ENCODE measurements around the gene DIAPH3.

The DIAPH3 gene

GRCh38 chr13:59672445-59672844 is 491.3 kb downstream of the DIAPH3 start:
- DNase-seq (ENCODE audit: low read depth): no peak

GRCh38 chr13:59671881-59672280 is 491.8 kb downstream of the DIAPH3 start:
- DNase-seq (ENCODE audit: low read depth): no peak

GRCh38 chr13:59666504-59666903 is 497.2 kb downstream of the DIAPH3 start:
- no peak for DNase-seq (ENCODE audit: low read depth)

- no peak for DNase-seq (ENCODE audit: low read depth)
Observed at GRCh38 chr13:59665732-59666131, 498.0 kb downstream of the DIAPH3 start.

GRCh38 chr13:59665184-59665583 is 498.5 kb downstream of the DIAPH3 start:
- no peak for DNase-seq (ENCODE audit: low read depth)

- no peak for DNase-seq (ENCODE audit: low read depth)
Observed at GRCh38 chr13:59664586-59664985, 499.1 kb downstream of the DIAPH3 start.

- DNase-seq (ENCODE audit: low read depth): no peak
Observed at GRCh38 chr13:59663707-59664106, 500.0 kb downstream of the DIAPH3 start.

- no peak for DNase-seq (ENCODE audit: low read depth)
Observed at GRCh38 chr13:59660582-59660981, 503.1 kb downstream of the DIAPH3 start.

GRCh38 chr13:59659981-59660380 is 503.7 kb downstream of the DIAPH3 start:
- no peak for DNase-seq (ENCODE audit: low read depth)

- no peak for DNase-seq (ENCODE audit: low read depth)
Observed at GRCh38 chr13:59658738-59659330, 504.9 kb downstream of the DIAPH3 start.

- DNase-seq (ENCODE audit: low read depth): no peak
Observed at GRCh38 chr13:59658027-59658737, 505.5 kb downstream of the DIAPH3 start.

GRCh38 chr13:59653916-59654315 is 509.8 kb downstream of the DIAPH3 start:
- DNase-seq (ENCODE audit: low read depth): no peak

- no peak for DNase-seq (ENCODE audit: low read depth)
Observed at GRCh38 chr13:59651479-59651878, 512.2 kb downstream of the DIAPH3 start.

GRCh38 chr13:59643906-59644626 is 519.7 kb downstream of the DIAPH3 start:
- DNase-seq (ENCODE audit: low read depth): no peak

GRCh38 chr13:59643364-59643841 is 520.3 kb downstream of the DIAPH3 start:
- DNase-seq (ENCODE audit: low read depth): no peak

- DNase-seq (ENCODE audit: low read depth): peak; percentile 15
Observed at GRCh38 chr13:59641817-59642216, 521.9 kb downstream of the DIAPH3 start.

GRCh38 chr13:59641261-59641660 is 522.5 kb downstream of the DIAPH3 start:
- DNase-seq (ENCODE audit: low read depth): no peak

- DNase-seq (ENCODE audit: low read depth): no peak
Observed at GRCh38 chr13:59638404-59638803, 525.3 kb downstream of the DIAPH3 start.

- DNase-seq (ENCODE audit: low read depth): no peak
Observed at GRCh38 chr13:59635589-59635988, 528.1 kb downstream of the DIAPH3 start.

GRCh38 chr13:59633290-59633689 is 530.4 kb downstream of the DIAPH3 start:
- DNase-seq (ENCODE audit: low read depth): no peak

GRCh38 chr13:59631271-59631670 is 532.5 kb downstream of the DIAPH3 start:
- DNase-seq (ENCODE audit: low read depth): no peak

- no peak for DNase-seq (ENCODE audit: low read depth)
Observed at GRCh38 chr13:59625111-59625510, 538.6 kb downstream of the DIAPH3 start.
